ENCODE data around the gene TRPM1.

TRPM1 gene

GRCh38 chr15:31136016-31136415 is 34.5 kb upstream of the TRPM1 start:
- no peaks in the 10 kb centered on the region for H3K27me3 ChIP-seq (ENCODE audit: insufficient read depth, low read depth, severe bottlenecking)
- DNase-seq = peak; percentile 15
- H3K36me3 ChIP-seq = no peaks in the 10 kb centered on the region
- H3K4me3 ChIP-seq (ENCODE audit: low read depth, low read length) = no peak overlapping the region
- no peaks in the 10 kb centered on the region for H3K9me3 ChIP-seq (ENCODE audit: severe bottlenecking)
- no peak overlapping the region for H3K27ac ChIP-seq
- TF ChIP-seq CTCF (IDR thresholded peaks at IDR 0.05; ENCODE audit: low read depth, low read length) = peak; percentile 18; the same call in 1 of the 2 replicates

GRCh38 chr15:31135523-31135922 is 34.0 kb upstream of the TRPM1 start:
- Histone ChIP-seq H3K9me3 (ENCODE audit: severe bottlenecking) (no peaks in the 10 kb centered on the region), H3K27me3 (ENCODE audit: insufficient read depth, low read depth, severe bottlenecking) (no peaks in the 10 kb centered on the region), H3K4me3 (ENCODE audit: low read depth, low read length) (no peak overlapping the region), H3K36me3 (no peaks in the 10 kb centered on the region), H3K27ac (no peak overlapping the region)
- no peak for TF ChIP-seq CTCF (IDR thresholded peaks at IDR 0.05; ENCODE audit: low read depth, low read length)
- DNase-seq = no peak

- Histone ChIP-seq H3K9me3 (ENCODE audit: severe bottlenecking) (no peaks in the 10 kb centered on the region), H3K4me3 (ENCODE audit: low read depth, low read length) (no peak overlapping the region), H3K36me3 (no peaks in the 10 kb centered on the region), H3K27ac (no peak overlapping the region), H3K27me3 (ENCODE audit: insufficient read depth, low read depth, severe bottlenecking) (no peaks in the 10 kb centered on the region)
- TF ChIP-seq CTCF (IDR thresholded peaks at IDR 0.05; ENCODE audit: low read depth, low read length) = no peak
- no peak for DNase-seq
These were observed 32.4 kb upstream of the TRPM1 start for GRCh38 chr15:31133890-31134289.

- no peak for TF ChIP-seq CTCF (IDR thresholded peaks at IDR 0.05; ENCODE audit: low read depth, low read length)
- peak; percentile 84 for DNase-seq
- Histone ChIP-seq H3K36me3 (no peaks in the 10 kb centered on the region), H3K4me3 (ENCODE audit: low read depth, low read length) (no peak overlapping the region), H3K9me3 (ENCODE audit: severe bottlenecking) (no peaks in the 10 kb centered on the region), H3K27me3 (ENCODE audit: insufficient read depth, low read depth, severe bottlenecking) (no peaks in the 10 kb centered on the region), H3K27ac (peak overlapping the region; percentile 65)
These were observed 30.4 kb upstream of the TRPM1 start for GRCh38 chr15:31131853-31132375.

- TF ChIP-seq CTCF (IDR thresholded peaks at IDR 0.05; ENCODE audit: low read depth, low read length) = no peak
- H3K27ac ChIP-seq = no peak overlapping the region
- H3K4me3 ChIP-seq (ENCODE audit: low read depth, low read length) = peak overlapping the region; percentile 4
- no peaks in the 10 kb centered on the region for H3K27me3 ChIP-seq (ENCODE audit: insufficient read depth, low read depth, severe bottlenecking)
- no peaks in the 10 kb centered on the region for H3K9me3 ChIP-seq (ENCODE audit: severe bottlenecking)
- no peaks in the 10 kb centered on the region for H3K36me3 ChIP-seq
- DNase-seq = no peak
These were observed 29.2 kb upstream of the TRPM1 start for GRCh38 chr15:31130576-31131237.

All from WERI-Rb-1 (cell line).